GM12878 (cell line): Measurements from ENCODE around the gene CHD9. TPM values are rescaled to one million over a fixed set of nuclear protein-coding genes. Genes with fewer than 3 reads are reported as not detected.

Experiments
- ATAC-seq: fragments of 200-7000 bp; cut with Tn5 transposase; 3 replicates; pipeline ENCODE4 v1.9.1; 2020; ENCODE audit warnings: mild to moderate bottlenecking, moderate library complexity
- BruUV-seq: library from RNA; stranded (reverse); fragments of 400-500 nt; replicated peaks from 2 replicates; lab custom pipeline; 2021; lab: Mats Ljungman, UMichigan
- CTCF ChIA-PET: fragments of 300-600 bp; sonication (Branson Sonifier 250); formaldehyde crosslinking; extraction: SDS; loops from one replicate; lab custom pipeline; 2021; ENCODE audit warnings: inconsistent platforms; lab: Yijun Ruan, JAX
- POLR2A ChIA-PET: fragments of 350-600 bp; formaldehyde crosslinking; extraction: SDS; loops from one replicate; lab custom pipeline; 2021; ENCODE audit warnings: inconsistent platforms; lab: Charles Lee
- RAD21 ChIA-PET: fragments of 300-600 bp; sonication (Branson Sonifier 250); formaldehyde crosslinking; loops from one replicate; lab custom pipeline; 2023; ENCODE audit warnings: antibody characterized with exemption; ENCODE audit not compliant: unreplicated experiment; lab: Charles Lee
- SMC1A ChIA-PET: fragments of 300-600 bp; sonication (Branson Sonifier 250); formaldehyde crosslinking; loops from one replicate; lab custom pipeline; 2023; ENCODE audit not compliant: unreplicated experiment, uncharacterized antibody; lab: Charles Lee
- DNase-seq: peaks from one replicate; pipeline ENCODE4 v3.0.0-alpha.2; 2011; ENCODE audit warnings: low read depth, low spot score
- FAIRE-seq: peaks from 3 replicates; lab custom pipeline; 2011; peaks lifted over from hg19 to GRCh38; lab: Jason Lieb, UNC
- H2AFZ ChIP-seq: 2 replicates; pipeline ENCODE4 v1.6.0; 2011; ENCODE audit warnings: low read depth, low read length, control low read depth; ENCODE audit not compliant: control insufficient read depth
- H3K27ac ChIP-seq: 2 replicates; pipeline ENCODE4 v1.5.1; 2011; ENCODE audit warnings: control low read depth; ENCODE audit not compliant: control insufficient read depth, insufficient read depth
- H3K27me3 ChIP-seq, 2 experiments: replicated peaks in 1 of 2; 2 replicates each; pipeline versions ENCODE4 v1.6.0 to v1.6.1; 2011; ENCODE audit warnings: low read length in 1 of 2; ENCODE audit not compliant: control insufficient read depth in 2 of 2, insufficient read depth in 2 of 2
- H3K36me3 ChIP-seq, 2 experiments: 2 replicates each; pipeline ENCODE4 v1.5.1; 2011; ENCODE audit warnings: low read length in 1 of 2; ENCODE audit not compliant: control insufficient read depth in 2 of 2, insufficient read depth in 2 of 2
- H3K4me1 ChIP-seq: 2 replicates; pipeline ENCODE4 v1.6.1; 2011; ENCODE audit warnings: mild to moderate bottlenecking, low read length, moderate library complexity, mixed read lengths; ENCODE audit not compliant: control insufficient read depth, insufficient read depth
- H3K4me2 ChIP-seq: 2 replicates; pipeline ENCODE4 v1.6.0; 2011; ENCODE audit warnings: control low read depth; ENCODE audit not compliant: control insufficient read depth, insufficient read depth
- H3K4me3 ChIP-seq: fragments of 200-600 bp; sonication (generic); 2 replicates; pipeline ENCODE4 v1.5.1; 2016
- H3K79me2 ChIP-seq: 2 replicates; pipeline ENCODE4 v1.6.0; 2011; ENCODE audit warnings: low read length; ENCODE audit not compliant: control insufficient read depth, insufficient read depth
- H3K9ac ChIP-seq: 2 replicates; pipeline ENCODE4 v1.8.0; 2011; ENCODE audit warnings: low read length, control low read depth, mixed read lengths; ENCODE audit not compliant: control insufficient read depth, insufficient read depth
- H3K9me3 ChIP-seq: replicated peaks from 3 replicates; pipeline ENCODE4 v1.5.1; 2011; ENCODE audit warnings: mild to moderate bottlenecking, low read length; ENCODE audit not compliant: control insufficient read depth, insufficient read depth
- H4K20me1 ChIP-seq: 2 replicates; pipeline ENCODE4 v1.6.0; 2011; ENCODE audit not compliant: control insufficient read depth, insufficient read depth
- BACH1 ChIP-seq: fragments of 450-650 bp; IDR thresholded peaks from 2 replicates; pipeline ENCODE4 v1.6.1; 2017; ENCODE audit warnings: mild to moderate bottlenecking, borderline replicate concordance
- CHD4 ChIP-seq: fragments of 200-600 bp; sonication (generic); IDR thresholded peaks from 2 replicates; pipeline ENCODE4 v1.6.1; 2016; ENCODE audit warnings: mild to moderate bottlenecking
- CREB1 ChIP-seq: IDR thresholded peaks from 2 replicates; pipeline ENCODE4 v1.6.1; 2012; ENCODE audit warnings: low read depth, mild to moderate bottlenecking, inconsistent platforms
- CREM ChIP-seq: IDR thresholded peaks from 2 replicates; pipeline ENCODE4 v1.6.1; 2014; ENCODE audit warnings: antibody characterized with exemption, low read depth
- ELK1 ChIP-seq: IDR thresholded peaks from 2 replicates; pipeline ENCODE4 v1.6.1; 2012; ENCODE audit warnings: low read depth, low read length, improper control_type of control experiment
- LARP7 ChIP-seq: fragments of 450-650 bp; IDR thresholded peaks from 2 replicates; pipeline ENCODE4 v1.6.1; 2017; ENCODE audit warnings: mild to moderate bottlenecking
- MYB ChIP-seq: fragments of 150-350 bp; IDR thresholded peaks from 2 replicates; pipeline ENCODE4 v1.6.1; 2014; ENCODE audit warnings: mild to moderate bottlenecking, low read depth, low read length, borderline replicate concordance
- NFXL1 ChIP-seq: fragments of 450-650 bp; IDR thresholded peaks from 2 replicates; pipeline ENCODE4 v1.6.1; 2017; ENCODE audit warnings: antibody characterized with exemption, mild to moderate bottlenecking, borderline replicate concordance
- RB1 ChIP-seq: fragments of 450-650 bp; formaldehyde crosslinking; IDR thresholded peaks from 2 replicates; pipeline ENCODE4 v1.6.1; 2017; ENCODE audit warnings: mild to moderate bottlenecking, borderline replicate concordance
- SKIL ChIP-seq: fragments of 450-650 bp; IDR thresholded peaks from 2 replicates; pipeline ENCODE4 v1.6.1; 2017; ENCODE audit warnings: mild to moderate bottlenecking, low read depth, inconsistent platforms; ENCODE audit not compliant: poor library complexity, severe bottlenecking
- SMAD1 ChIP-seq: fragments of 450-650 bp; IDR thresholded peaks from 2 replicates; pipeline ENCODE4 v1.6.1; 2018; ENCODE audit warnings: mild to moderate bottlenecking, low read depth; ENCODE audit not compliant: partially characterized antibody
- SUZ12 ChIP-seq: fragments of 200-600 bp; sonication (generic); IDR thresholded peaks from one replicate; pipeline ENCODE4 v1.6.1; 2018; ENCODE audit warnings: antibody characterized with exemption, mild to moderate bottlenecking; ENCODE audit not compliant: unreplicated experiment
- TARDBP ChIP-seq: IDR thresholded peaks from 2 replicates; pipeline ENCODE4 v1.6.1; 2016; ENCODE audit warnings: borderline replicate concordance
- TCF3 ChIP-seq: IDR thresholded peaks from 2 replicates; pipeline ENCODE4 v1.6.1; 2012; ENCODE audit warnings: low read depth, mild to moderate bottlenecking, low read length, borderline replicate concordance; ENCODE audit not compliant: insufficient read depth
- WGBS: methylation state at CpG from one replicate; pipeline ENCODE4 v1.1.6; 2016; ENCODE audit warnings: low lambda C conversion rate; ENCODE audit not compliant: insufficient replicate concordance, insufficient coverage; ENCODE audit errors: missing lambda C conversion rate; 5-methylcytosine and 5-hydroxymethylcytosine counted together
- in situ Hi-C: fragments of 300-500 bp; cut with MboI; formaldehyde crosslinking; loops from 9 replicates; pipeline ENCODE4 v1.14.3; 2018; ENCODE audit warnings: mixed read lengths
- intact Hi-C: fragments of 100-400 bp; cut with micrococcal nuclease; formaldehyde crosslinking; loops from one replicate; pipeline ENCODE4 v1.14.2; 2022; ENCODE audit not compliant: unreplicated experiment
- polyA plus RNA-seq, 11 experiments: library from polyadenylated mRNA; depleted of rRNA in 4 of 11; unstranded in 6 of 11; stranded (reverse) in 5 of 11; fragments of >200 nt; fragmentation: Nextera tagmentation in 4 of 11; fragmentation: Illumina TruSeq in 1 of 11; extraction: Ambion mirVana in 4 of 11; extraction: Trizol in 1 of 11; gene quantifications; 1 replicate in 1 of 11; 2 replicates in 10 of 11; pipeline versions ENCODE4 v1.2.1 to v1.2.3, GENCODE V29; 2011 to 2016; ENCODE audit warnings: inconsistent platforms in 2 of 11, missing spikeins in 2 of 11, low read depth in 1 of 11
- total RNA-seq, 4 experiments: library from RNA; depleted of rRNA in 3 of 4; stranded (reverse); fragments of >200 nt in 3 of 4; fragmentation: Illumina TruSeq in 1 of 4; extraction: Trizol in 1 of 4; gene quantifications; 2 replicates each; pipeline versions ENCODE4 v1.2.1 to v1.2.3, GENCODE V29; 2013 to 2021
- TF ChIP-seq, protein P1 (sequence below), 3 experiments: IDR thresholded peaks in 2 of 3; conservative IDR thresholded peaks in 1 of 3; 2 replicates each; pipeline ENCODE4 v1.5.1; 2011; ENCODE audit warnings: low read depth in 3 of 3, low read length in 3 of 3, mild to moderate bottlenecking in 3 of 3, control low read depth in 2 of 3, moderate library complexity in 2 of 3, inconsistent platforms in 1 of 3, mixed read lengths in 1 of 3; ENCODE audit not compliant: control insufficient read depth in 2 of 3, insufficient read depth in 1 of 3; ENCODE audit errors: extremely low read depth in 1 of 3

Gene CHD9
- total and polyA plus RNA-seq, 10 of the 15 experiments (the other 5 are each of a cell fraction or from before 2014, with no cell fraction given): 29.2 to 95.7 (median 54.3) TPM

DNA sequence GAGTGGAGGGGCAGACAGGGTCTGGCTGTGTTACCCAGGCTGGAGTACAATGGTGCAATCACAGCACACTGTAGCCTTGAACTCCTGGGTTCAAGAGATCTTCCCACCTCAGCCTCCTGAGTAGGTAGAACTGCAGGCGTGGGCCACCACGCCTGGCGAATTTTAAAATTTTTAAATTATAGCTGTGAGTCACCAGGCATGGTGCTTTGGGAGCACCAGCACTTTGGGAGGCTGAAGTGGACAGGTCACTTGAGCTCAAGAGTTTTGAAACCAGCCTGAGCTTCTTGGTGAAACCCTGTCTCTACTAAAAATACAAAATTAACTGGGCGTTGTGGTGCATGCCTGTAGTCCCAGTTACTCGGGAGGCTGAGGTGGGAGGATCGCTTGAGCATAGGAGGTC lies 114.0 kb downstream of the CHD9 start (continued):
- TF ChIP-seq LARP7: no peak
- TF ChIP-seq MYB: no peak
- TF ChIP-seq, protein P1, sequence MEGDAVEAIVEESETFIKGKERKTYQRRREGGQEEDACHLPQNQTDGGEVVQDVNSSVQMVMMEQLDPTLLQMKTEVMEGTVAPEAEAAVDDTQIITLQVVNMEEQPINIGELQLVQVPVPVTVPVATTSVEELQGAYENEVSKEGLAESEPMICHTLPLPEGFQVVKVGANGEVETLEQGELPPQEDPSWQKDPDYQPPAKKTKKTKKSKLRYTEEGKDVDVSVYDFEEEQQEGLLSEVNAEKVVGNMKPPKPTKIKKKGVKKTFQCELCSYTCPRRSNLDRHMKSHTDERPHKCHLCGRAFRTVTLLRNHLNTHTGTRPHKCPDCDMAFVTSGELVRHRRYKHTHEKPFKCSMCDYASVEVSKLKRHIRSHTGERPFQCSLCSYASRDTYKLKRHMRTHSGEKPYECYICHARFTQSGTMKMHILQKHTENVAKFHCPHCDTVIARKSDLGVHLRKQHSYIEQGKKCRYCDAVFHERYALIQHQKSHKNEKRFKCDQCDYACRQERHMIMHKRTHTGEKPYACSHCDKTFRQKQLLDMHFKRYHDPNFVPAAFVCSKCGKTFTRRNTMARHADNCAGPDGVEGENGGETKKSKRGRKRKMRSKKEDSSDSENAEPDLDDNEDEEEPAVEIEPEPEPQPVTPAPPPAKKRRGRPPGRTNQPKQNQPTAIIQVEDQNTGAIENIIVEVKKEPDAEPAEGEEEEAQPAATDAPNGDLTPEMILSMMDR (IDR thresholded peaks at IDR 0.05 in 2 of 3, conservative IDR thresholded peaks at IDR 0.05 in 1 of 3; ENCODE audit: control insufficient read depth in 2 of 3, extremely low read depth in 1 of 3, insufficient read depth in 1 of 3, low read depth in 3 of 3, low read length in 3 of 3): no peak
- no peak for TF ChIP-seq RB1
- no peak for TF ChIP-seq NFXL1
- TF ChIP-seq SKIL: no peak
- TF ChIP-seq SMAD1: no peak
- TF ChIP-seq TARDBP: no peak

DNA sequence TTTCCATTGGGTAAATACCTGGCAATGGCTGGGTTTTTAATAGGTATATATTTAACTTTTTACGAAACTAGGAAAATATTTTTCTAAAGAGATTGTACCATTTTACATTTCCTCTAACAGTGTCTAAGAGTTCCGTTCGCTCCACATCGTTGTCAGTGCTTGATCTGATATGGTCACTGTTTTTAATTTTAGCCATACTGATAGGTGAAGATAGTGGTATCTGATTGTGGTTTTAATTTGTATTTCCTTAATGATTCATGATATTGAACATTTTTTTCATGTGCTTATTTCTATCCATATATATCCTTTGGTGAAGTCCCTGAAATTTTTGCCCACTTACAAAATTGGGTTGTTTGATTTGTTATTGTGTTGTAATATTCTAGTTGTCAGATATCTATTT lies 117.7 kb downstream of the CHD9 start:
- CTCF ChIA-PET: no interaction called here
- no peak for DNase-seq
- no peaks in the 10 kb centered on the region for H4K20me1 ChIP-seq
- H3K4me2 ChIP-seq: no peak overlapping the region
- POLR2A ChIA-PET: no interaction called here
- intact Hi-C loops (no loop called here), in situ Hi-C loops (no loop called here)
- H3K79me2 ChIP-seq: peaks cover 19% of the 10 kb centered on the region
- FAIRE-seq: no peak
- no peaks in the 10 kb centered on the region for H3K36me3 ChIP-seq
- BruUV-seq: no TSS peak
- no peaks in the 10 kb centered on the region for H3K9me3 ChIP-seq
- no peak overlapping the region for H3K27ac ChIP-seq
- H3K4me1 ChIP-seq: no peaks in the 10 kb centered on the region
- H3K4me3 ChIP-seq: no peak overlapping the region
- H3K9ac ChIP-seq: no peak overlapping the region
- 98% methylated on average over 4 of the region's 4 CpGs for WGBS
- no peak for ATAC-seq
- H3K27me3 ChIP-seq: no peaks in the 10 kb centered on the region
- no peak overlapping the region for H2AFZ ChIP-seq
- RAD21 ChIA-PET: no interaction called here
- SMC1A ChIA-PET: interaction anchor here (1.0 kb wide), 1 partner anchor 11 kb away, joined by 4 read pairs; no protein-coding TSS in a partner anchor
- TF ChIP-seq TCF3 (no peak), BACH1 (no peak), SKIL (no peak), CHD4 (no peak), CREM (no peak), ELK1 (no peak), SUZ12 (no peak), CREB1 (no peak), LARP7 (no peak)
